GM10266 (cell line): Measurements from ENCODE around the gene PSORS1C2.

ENCODE experiments used
- DNase-seq: peaks from one replicate; pipeline ENCODE4 v3.0.0; 2012; ENCODE audit errors: extremely low spot score
- CTCF ChIP-seq: IDR thresholded peaks from 2 replicates; pipeline ENCODE4 v1.5.1; 2012; ENCODE audit warnings: mild to moderate bottlenecking, low read depth; ENCODE audit not compliant: control insufficient read depth, insufficient read depth; ENCODE audit errors: missing control alignments

Gene PSORS1C2

DNA sequence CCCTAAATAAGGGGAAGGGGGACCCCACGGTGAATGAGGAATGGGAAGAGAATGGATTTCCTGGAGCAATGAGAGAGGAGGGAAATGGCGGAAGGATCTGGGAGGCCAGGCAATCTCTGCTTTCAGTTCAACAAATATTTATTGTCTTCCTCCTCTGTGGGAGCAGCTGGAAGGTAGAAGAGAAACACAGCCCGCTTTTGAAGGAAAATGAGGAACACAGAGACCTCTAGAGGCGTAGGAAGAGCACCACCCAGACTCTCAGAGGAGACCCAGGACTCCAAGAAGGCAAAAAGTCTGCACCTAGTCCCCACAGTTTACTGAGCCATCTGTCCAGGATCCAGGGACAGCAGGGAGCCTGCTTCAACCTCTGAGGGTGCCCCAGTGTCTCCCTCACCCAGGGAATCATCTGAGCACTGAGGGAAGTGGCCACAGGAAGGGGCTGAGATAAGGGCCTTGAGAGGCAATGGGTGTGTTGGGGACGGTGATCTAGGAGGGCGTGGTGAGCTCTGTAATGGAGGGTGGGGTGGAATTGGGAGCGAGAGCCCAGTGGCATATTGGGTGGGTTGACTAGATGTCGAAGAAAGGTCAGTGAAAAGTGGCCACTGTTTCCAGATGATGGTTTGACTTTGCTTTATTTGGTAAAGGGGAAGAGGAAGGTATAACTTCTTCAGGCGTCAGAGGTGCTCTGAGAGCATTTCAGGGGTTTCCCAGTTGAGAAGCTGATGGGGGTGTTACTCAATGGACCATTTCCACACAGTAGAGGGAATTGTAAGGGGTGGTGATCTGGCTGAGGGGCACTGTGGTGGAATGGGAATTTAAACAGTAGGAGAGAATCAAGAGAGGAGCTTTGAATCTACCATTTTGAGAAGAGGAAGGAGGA lies 23.7 kb downstream of the PSORS1C2 start:
- DNase-seq = no peak
- no peak for TF ChIP-seq CTCF

- no peak for TF ChIP-seq CTCF
- DNase-seq = no peak
Observed at GRCh38 chr6:31114541-31114878, 24.4 kb downstream of the PSORS1C2 start, which contains the start of gene PSORS1C1. Gene PSORS1C1, plus strand, starts transcription at chr6:31114800. Its CDS starts 14,833 bp downstream, at chr6:31129633.

DNA sequence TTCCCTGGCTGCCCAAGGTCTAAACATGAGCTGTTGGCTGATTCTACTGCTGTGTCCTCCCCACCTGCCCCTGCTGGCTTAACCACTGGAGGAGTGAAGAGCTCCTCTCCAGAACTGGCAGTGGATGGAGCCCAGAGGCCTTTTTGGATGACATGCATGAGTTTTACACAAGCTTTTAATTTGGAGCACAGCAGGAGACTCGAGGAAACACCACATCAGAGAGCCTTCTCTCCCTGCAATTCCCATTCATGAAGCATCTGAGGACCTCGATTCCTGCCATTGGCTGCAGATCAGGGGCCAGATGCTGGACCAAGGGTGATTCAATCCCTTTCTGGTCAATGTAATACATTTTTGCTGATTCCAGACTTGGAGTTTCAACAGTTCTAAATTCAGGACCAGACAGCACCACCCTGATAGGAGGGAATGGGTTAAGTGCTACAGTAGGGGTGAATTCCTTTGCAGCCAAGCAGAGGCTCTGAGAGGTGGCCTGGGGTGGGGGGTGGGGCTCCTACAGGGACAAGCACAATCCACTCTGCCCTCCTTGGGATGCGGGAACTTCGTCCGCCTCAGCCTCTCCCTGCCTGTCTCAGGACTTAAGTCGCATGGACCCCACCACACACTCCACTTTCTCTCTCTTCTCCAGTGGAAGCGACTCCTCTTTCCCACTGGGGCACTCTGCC lies 24.9 kb downstream of the PSORS1C2 start:
- TF ChIP-seq CTCF = no peak
- no peak for DNase-seq

DNA sequence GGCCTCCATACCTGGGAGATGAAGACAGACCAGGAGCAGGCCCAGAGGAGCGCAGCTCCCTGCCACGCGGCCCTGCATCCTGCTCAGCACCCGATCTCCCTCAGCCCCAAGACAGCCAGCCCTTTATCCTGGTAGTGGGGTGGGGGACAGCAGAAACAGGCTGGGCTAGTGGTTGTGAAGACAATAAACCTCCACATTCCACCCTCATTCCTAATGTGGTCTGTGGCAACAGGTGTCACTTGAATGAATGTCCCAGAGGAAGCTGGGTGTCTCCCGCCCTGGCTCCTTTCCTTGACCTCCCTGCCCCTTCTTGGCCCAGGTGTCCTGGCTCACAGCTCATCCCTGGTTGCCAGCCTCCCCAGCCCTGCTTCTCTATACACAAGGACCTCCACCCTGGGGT lies 26.4 kb downstream of the PSORS1C2 start, which contains the start of gene C6orf15:
TSS of gene C6orf15 (minus strand) at position 98 of the 400 bp plus-strand sequence. CDS start at position 78, 20 bp downstream.
- TF ChIP-seq CTCF = no peak
- DNase-seq = no peak

DNA sequence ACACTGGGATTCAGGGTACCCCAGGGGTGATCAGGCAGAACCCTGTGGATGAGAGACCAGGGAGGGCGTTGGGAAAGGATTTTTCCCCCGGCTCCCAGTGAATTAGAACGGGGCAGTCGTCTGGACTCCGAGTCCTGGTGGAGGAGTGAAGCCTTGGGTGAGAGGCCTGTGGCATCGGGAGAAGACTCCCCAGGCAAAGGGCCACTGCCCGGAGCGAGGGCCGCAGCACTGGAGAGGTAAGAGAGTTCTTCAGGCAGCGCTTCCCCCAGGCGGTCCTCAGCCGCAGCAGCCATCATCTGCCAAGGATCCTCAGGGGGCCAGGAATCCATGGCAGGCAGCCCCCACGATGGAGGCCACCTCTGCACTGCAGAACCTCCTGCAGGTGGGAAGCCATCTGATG lies 27.2 kb downstream of the PSORS1C2 start:
- DNase-seq = no peak
- no peak for TF ChIP-seq CTCF

DNA sequence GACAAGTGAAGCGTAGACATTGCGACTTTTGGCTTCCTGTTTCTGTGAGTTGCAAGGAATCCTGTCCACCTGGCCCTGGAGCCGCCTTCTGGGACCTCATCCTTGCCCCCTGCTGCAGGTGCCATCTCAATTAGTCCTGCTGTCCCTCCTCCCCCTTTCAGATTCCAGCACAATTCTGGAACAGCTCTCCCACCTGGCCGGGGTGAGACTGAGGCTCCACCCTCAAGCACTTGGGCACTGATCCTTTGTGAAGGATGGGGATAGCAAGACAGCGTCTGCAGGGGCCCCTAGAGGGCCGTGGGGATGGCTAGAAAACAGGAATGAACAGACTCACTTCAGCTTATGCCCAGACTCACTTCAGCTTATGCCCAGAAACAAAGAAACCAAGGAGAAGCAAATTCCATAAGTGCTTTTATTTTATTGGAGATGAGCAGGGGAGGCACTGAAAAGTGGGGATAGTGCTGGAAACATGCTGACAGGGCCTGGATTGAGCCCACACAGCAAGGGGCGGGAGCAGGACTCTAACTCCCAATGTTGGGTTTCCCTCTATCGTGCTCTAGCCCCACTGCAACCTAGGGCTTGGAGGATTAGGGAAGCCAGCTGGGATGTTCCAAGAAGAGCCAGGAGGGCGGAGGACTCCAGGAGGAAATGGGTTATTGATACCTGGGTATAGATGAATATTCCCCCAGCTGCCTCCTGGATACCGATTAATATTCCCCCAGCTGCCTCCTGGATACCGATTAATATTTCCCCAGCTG lies 27.9 kb downstream of the PSORS1C2 start:
- TF ChIP-seq CTCF = no peak
- DNase-seq = no peak
